Muscle layer of duodenum (tissue), 2 donors: Measurements from ENCODE around the gene EIF1B.

Source experiments
- H3K27ac ChIP-seq: one replicate; pipeline ENCODE4 v1.7.0; 2013; ENCODE audit warnings: mild to moderate bottlenecking, low read length
- H3K27me3 ChIP-seq: one replicate; pipeline ENCODE4 v1.7.0; 2013; ENCODE audit warnings: low read depth, mild to moderate bottlenecking, control low read depth, low read length
- H3K36me3 ChIP-seq, 2 donors: one replicate each; pipeline ENCODE4 v1.7.0; 2013; ENCODE audit warnings: low read length in 2 of 2, control low read depth in 1 of 2, mild to moderate bottlenecking in 1 of 2; ENCODE audit not compliant: insufficient read depth in 2 of 2, control insufficient read depth in 1 of 2
- H3K4me1 ChIP-seq, 2 donors: one replicate each; pipeline ENCODE4 v1.7.0; 2013; ENCODE audit warnings: low read length in 2 of 2, mild to moderate bottlenecking in 2 of 2, control low read depth in 1 of 2, moderate library complexity in 1 of 2; ENCODE audit not compliant: insufficient read depth in 2 of 2, control insufficient read depth in 1 of 2
- H3K4me3 ChIP-seq, 2 donors: one replicate each; pipeline ENCODE4 v1.7.0; 2013; ENCODE audit warnings: low read length in 2 of 2, low read depth in 1 of 2, mild to moderate bottlenecking in 1 of 2
- H3K9me3 ChIP-seq, 2 donors: one replicate each; pipeline ENCODE4 v1.7.0; 2013; ENCODE audit warnings: low read length in 2 of 2, control low read depth in 1 of 2, mild to moderate bottlenecking in 1 of 2; ENCODE audit not compliant: control insufficient read depth in 1 of 2
- donor health status: healthy.

Gene EIF1B

GRCh38 chr3:40309925-40310695, 603 bp downstream of the EIF1B start:
- Histone ChIP-seq H3K36me3 (peaks cover 24 to 26% of the 10 kb centered on the region in 2 donors), H3K27ac (peak overlapping the region; percentile 93), H3K27me3 (no peaks in the 10 kb centered on the region), H3K4me1 (peaks cover 19 to 39% of the 10 kb centered on the region in 2 donors), H3K9me3 (no peaks in the 10 kb centered on the region), H3K4me3 (peak overlapping the region; percentile 88 to 91)

GRCh38 chr3:40310705-40311104, 1.2 kb downstream of the EIF1B start:
- Histone ChIP-seq H3K4me3 (peak overlapping the region; percentile 88 to 91), H3K4me1 (peaks cover 19 to 39% of the 10 kb centered on the region in 2 donors), H3K27me3 (no peaks in the 10 kb centered on the region), H3K9me3 (no peaks in the 10 kb centered on the region), H3K27ac (peak overlapping the region; percentile 93), H3K36me3 (peaks cover 24 to 26% of the 10 kb centered on the region in 2 donors)

- Histone ChIP-seq H3K36me3 (peaks cover 24 to 26% of the 10 kb centered on the region in 2 donors), H3K4me3 (no peak overlapping the region), H3K27ac (no peak overlapping the region), H3K4me1 (peaks cover 19 to 39% of the 10 kb centered on the region in 2 donors), H3K27me3 (no peaks in the 10 kb centered on the region), H3K9me3 (no peaks in the 10 kb centered on the region)
These were observed 3.2 kb downstream of the EIF1B start for GRCh38 chr3:40312661-40313226.

- Histone ChIP-seq H3K27ac (no peak overlapping the region), H3K36me3 (peaks cover 24 to 26% of the 10 kb centered on the region in 2 donors), H3K27me3 (no peaks in the 10 kb centered on the region), H3K4me1 (peaks cover 19 to 35% of the 10 kb centered on the region in 2 donors), H3K9me3 (no peaks in the 10 kb centered on the region), H3K4me3 (no peak overlapping the region)
These were observed 4.7 kb downstream of the EIF1B start for GRCh38 chr3:40313975-40314860.

GRCh38 chr3:40317061-40317855, 7.8 kb downstream of the EIF1B start:
- peaks cover 13 to 20% of the 10 kb centered on the region in 2 donors for H3K36me3 ChIP-seq
- no peaks in the 10 kb centered on the region for H3K9me3 ChIP-seq
- no peaks in the 10 kb centered on the region for H3K27me3 ChIP-seq
- H3K27ac ChIP-seq, result no peak overlapping the region
- H3K4me3 ChIP-seq, result no peak overlapping the region
- peaks cover 10 to 22% of the 10 kb centered on the region in 2 donors for H3K4me1 ChIP-seq

GRCh38 chr3:40321818-40322217, 12.3 kb downstream of the EIF1B start:
- H3K4me3 ChIP-seq, result no peak overlapping the region
- no peaks in the 10 kb centered on the region for H3K36me3 ChIP-seq
- H3K27me3 ChIP-seq, result no peaks in the 10 kb centered on the region
- H3K4me1 ChIP-seq, result no peaks in the 10 kb centered on the region
- no peaks in the 10 kb centered on the region for H3K9me3 ChIP-seq
- H3K27ac ChIP-seq, result no peak overlapping the region

GRCh38 chr3:40323946-40324345, 14.4 kb downstream of the EIF1B start:
- no peaks in the 10 kb centered on the region for H3K4me1 ChIP-seq
- H3K36me3 ChIP-seq, result no peaks in the 10 kb centered on the region
- no peaks in the 10 kb centered on the region for H3K27me3 ChIP-seq
- no peaks in the 10 kb centered on the region for H3K9me3 ChIP-seq
- no peak overlapping the region for H3K27ac ChIP-seq
- no peak overlapping the region for H3K4me3 ChIP-seq

GRCh38 chr3:40324621-40325020, 15.1 kb downstream of the EIF1B start:
- H3K27ac ChIP-seq, result no peak overlapping the region
- no peaks in the 10 kb centered on the region for H3K4me1 ChIP-seq
- H3K27me3 ChIP-seq, result no peaks in the 10 kb centered on the region
- no peaks in the 10 kb centered on the region for H3K9me3 ChIP-seq
- H3K36me3 ChIP-seq, result no peaks in the 10 kb centered on the region
- no peak overlapping the region for H3K4me3 ChIP-seq

GRCh38 chr3:40325465-40325864, 16.0 kb downstream of the EIF1B start:
- Histone ChIP-seq H3K9me3 (no peaks in the 10 kb centered on the region), H3K36me3 (no peaks in the 10 kb centered on the region), H3K27me3 (no peaks in the 10 kb centered on the region), H3K27ac (no peak overlapping the region), H3K4me1 (no peaks in the 10 kb centered on the region), H3K4me3 (no peak overlapping the region)

GRCh38 chr3:40328374-40328773, 18.9 kb downstream of the EIF1B start:
- Histone ChIP-seq H3K36me3 (no peaks in the 10 kb centered on the region), H3K4me1 (no peaks in the 10 kb centered on the region), H3K27ac (no peak overlapping the region), H3K27me3 (no peaks in the 10 kb centered on the region), H3K4me3 (no peak overlapping the region), H3K9me3 (no peaks in the 10 kb centered on the region)
